BLaER1 treated with 17β-estradiol and CSF1 and Interleukin-3, amounts not matched to agents 10 nM and 100 nM (cell line): Measurements from ENCODE around the gene COX7A2.

Experiments
- H3K27ac ChIP-seq, 11 experiments: shearing (Covaris generic); formaldehyde crosslinking; 2 replicates each; pipeline ENCODE4 v1.8.1; 2022
- H3K27me3 ChIP-seq, 11 experiments: shearing (Covaris generic); formaldehyde crosslinking; 2 replicates each; pipeline ENCODE4 v1.8.1; 2022
- H3K36me3 ChIP-seq, 11 experiments: shearing (Covaris generic); formaldehyde crosslinking; 2 replicates each; pipeline ENCODE4 v1.8.1; 2022
- H3K4me1 ChIP-seq, 10 experiments: shearing (Covaris generic); formaldehyde crosslinking; 2 replicates each; pipeline ENCODE4 v1.8.1; 2022
- H3K4me2 ChIP-seq, 11 experiments: shearing (Covaris generic); formaldehyde crosslinking; 2 replicates each; pipeline ENCODE4 v1.8.1; 2022
- H3K4me3 ChIP-seq, 10 experiments: shearing (Covaris generic); formaldehyde crosslinking; 2 replicates each; pipeline ENCODE4 v1.8.1; 2022
- H3K9ac ChIP-seq, 11 experiments: shearing (Covaris generic); formaldehyde crosslinking; 2 replicates each; pipeline ENCODE4 v1.8.1; 2022
- H3K9me3 ChIP-seq, 11 experiments: shearing (Covaris generic); formaldehyde crosslinking; replicated peaks in 1 of 11; 2 replicates each; pipeline ENCODE4 v1.8.1; 2022
- H4K20me1 ChIP-seq, 11 experiments: shearing (Covaris generic); formaldehyde crosslinking; 2 replicates each; pipeline ENCODE4 v1.8.1; 2022
- Cebpa-rat ChIP-seq, 11 experiments: shearing (Covaris generic); IDR thresholded peaks; 2 replicates each; pipeline ENCODE4 v1.8.1; 2022

Gene COX7A2

GRCh38 chr6:75243333-75244062 is at the start of gene COX7A2:
COX7A2 (minus strand) TSS chr6:75243801; CDS start chr6:75243734, 67 bp downstream.
- peaks cover 4 to 31% (median 17%) of the 10 kb centered on the region in 10 experiments; a peak in 18 of 20 replicates for H3K4me1 ChIP-seq
- H3K36me3 ChIP-seq, result peaks cover 18 to 39% (median 33%) of the 10 kb centered on the region in 11 experiments
- peaks cover 0 to 5% (median 0%) of the 10 kb centered on the region in 11 experiments; a peak in 3 of 22 replicates for H3K9me3 ChIP-seq
- peak within 1 kb of the TSS; percentile 83 to 93 (median 88) for H3K9ac ChIP-seq
- H3K4me2 ChIP-seq, result peak within 1 kb of the TSS; percentile 53 to 88 (median 70)
- H3K4me3 ChIP-seq, result peak within 1 kb of the TSS; percentile 75 to 92 (median 85)
- peaks cover 0 to 28% (median 10%) of the 10 kb centered on the region in 11 experiments; a peak in 9 of 22 replicates for H4K20me1 ChIP-seq
- peak within 1 kb of the TSS; percentile 84 to 95 (median 91) for H3K27ac ChIP-seq
- no peaks in the 10 kb centered on the region for H3K27me3 ChIP-seq
- no peak for TF ChIP-seq Cebpa-rat (IDR thresholded peaks at IDR 0.05)

GRCh38 chr6:75292555-75292954 is 49.0 kb upstream of the COX7A2 start:
- Histone ChIP-seq H3K9ac (no peak overlapping the region), H4K20me1 (no peaks in the 10 kb centered on the region; a peak in 2 of 22 replicates), H3K4me2 (peak overlapping the region in 3 of 11 experiments; percentile 4 to 31 (median 24); a peak in 4 of 22 replicates), H3K36me3 (peaks cover 0 to 11% (median 0%) of the 10 kb centered on the region in 11 experiments; a peak in 1 of 22 replicates), H3K4me3 (no peak overlapping the region), H3K27me3 (no peaks in the 10 kb centered on the region), H3K4me1 (peaks cover 0 to 26% (median 0%) of the 10 kb centered on the region in 10 experiments; a peak in 8 of 20 replicates), H3K27ac (no peak overlapping the region), H3K9me3 (no peaks in the 10 kb centered on the region)
- no peak for TF ChIP-seq Cebpa-rat (IDR thresholded peaks at IDR 0.05)

- H3K4me3 ChIP-seq, result no peak overlapping the region
- H3K27ac ChIP-seq, result no peak overlapping the region
- peaks cover 0 to 34% (median 5%) of the 10 kb centered on the region in 10 experiments; a peak in 9 of 20 replicates for H3K4me1 ChIP-seq
- H3K27me3 ChIP-seq, result no peaks in the 10 kb centered on the region
- peaks cover 0 to 11% (median 0%) of the 10 kb centered on the region in 11 experiments; a peak in 1 of 22 replicates for H3K36me3 ChIP-seq
- no peaks in the 10 kb centered on the region for H3K9me3 ChIP-seq
- H3K9ac ChIP-seq, result no peak overlapping the region
- H4K20me1 ChIP-seq, result no peaks in the 10 kb centered on the region; a peak in 2 of 22 replicates
- H3K4me2 ChIP-seq, result no peak overlapping the region
- no peak for TF ChIP-seq Cebpa-rat (IDR thresholded peaks at IDR 0.05)
Observed at GRCh38 chr6:75291744-75292143, 48.1 kb upstream of the COX7A2 start.

GRCh38 chr6:75291331-75291730 is 47.7 kb upstream of the COX7A2 start:
- Histone ChIP-seq H3K9ac (no peak overlapping the region), H3K9me3 (no peaks in the 10 kb centered on the region), H3K27ac (no peak overlapping the region), H3K4me2 (peak overlapping the region in 1 of 11 experiments; percentile 21; a peak in 1 of 22 replicates), H3K27me3 (no peaks in the 10 kb centered on the region), H3K4me1 (peaks cover under 1 to 38% (median 8%) of the 10 kb centered on the region in 10 experiments; a peak in 16 of 20 replicates), H4K20me1 (no peaks in the 10 kb centered on the region; a peak in 2 of 22 replicates), H3K36me3 (peaks cover 0 to 11% (median 0%) of the 10 kb centered on the region in 11 experiments; a peak in 1 of 22 replicates), H3K4me3 (no peak overlapping the region)
- TF ChIP-seq Cebpa-rat (IDR thresholded peaks at IDR 0.05), result no peak

- Histone ChIP-seq H3K9me3 (no peaks in the 10 kb centered on the region), H3K36me3 (peaks cover 0 to 11% (median 0%) of the 10 kb centered on the region in 11 experiments; a peak in 1 of 22 replicates), H4K20me1 (no peaks in the 10 kb centered on the region; a peak in 2 of 22 replicates), H3K4me2 (no peak overlapping the region), H3K4me3 (no peak overlapping the region), H3K27ac (no peak overlapping the region), H3K27me3 (no peaks in the 10 kb centered on the region), H3K9ac (no peak overlapping the region), H3K4me1 (peaks cover 9 to 46% (median 17%) of the 10 kb centered on the region in 10 experiments; a peak in 19 of 20 replicates)
- TF ChIP-seq Cebpa-rat (IDR thresholded peaks at IDR 0.05), result no peak
Observed at GRCh38 chr6:75290136-75290945, 46.7 kb upstream of the COX7A2 start.

- Histone ChIP-seq H3K9me3 (no peaks in the 10 kb centered on the region), H3K27ac (no peak overlapping the region), H3K36me3 (peaks cover 0 to 11% (median 0%) of the 10 kb centered on the region in 11 experiments; a peak in 1 of 22 replicates), H3K27me3 (no peaks in the 10 kb centered on the region), H3K4me1 (peaks cover 9 to 46% (median 22%) of the 10 kb centered on the region in 10 experiments; a peak in 19 of 20 replicates), H3K9ac (no peak overlapping the region), H4K20me1 (peaks cover 3 to 14% (median 10%) of the 10 kb centered on the region in 11 experiments; a peak in 16 of 22 replicates), H3K4me2 (peak overlapping the region in 3 of 11 experiments; percentile 71 to 86 (median 78); a peak in 4 of 22 replicates), H3K4me3 (no peak overlapping the region)
- TF ChIP-seq Cebpa-rat (IDR thresholded peaks at IDR 0.05), result no peak
Observed at GRCh38 chr6:75288023-75288422, 44.4 kb upstream of the COX7A2 start.

- TF ChIP-seq Cebpa-rat (IDR thresholded peaks at IDR 0.05), result no peak
- no peak overlapping the region for H3K9ac ChIP-seq
- no peaks in the 10 kb centered on the region for H3K27me3 ChIP-seq
- H4K20me1 ChIP-seq, result peaks cover 8 to 20% (median 16%) of the 10 kb centered on the region in 11 experiments; a peak in 17 of 22 replicates
- peaks cover 0 to 11% (median 0%) of the 10 kb centered on the region in 11 experiments; a peak in 1 of 22 replicates for H3K36me3 ChIP-seq
- no peaks in the 10 kb centered on the region for H3K9me3 ChIP-seq
- H3K27ac ChIP-seq, result no peak overlapping the region; a peak in 1 of 22 replicates
- no peak overlapping the region for H3K4me3 ChIP-seq
- peak overlapping the region in 6 of 11 experiments; percentile 1 to 86 (median 74); a peak in 6 of 22 replicates for H3K4me2 ChIP-seq
- peaks cover 13 to 47% (median 28%) of the 10 kb centered on the region in 10 experiments for H3K4me1 ChIP-seq
Observed at GRCh38 chr6:75287424-75287823, 43.8 kb upstream of the COX7A2 start.

GRCh38 chr6:75286955-75287354 is 43.4 kb upstream of the COX7A2 start:
- H3K9me3 ChIP-seq, result no peaks in the 10 kb centered on the region
- TF ChIP-seq Cebpa-rat (IDR thresholded peaks at IDR 0.05), result no peak
- peaks cover 0 to 11% (median 0%) of the 10 kb centered on the region in 11 experiments; a peak in 1 of 22 replicates for H3K36me3 ChIP-seq
- H3K27me3 ChIP-seq, result no peaks in the 10 kb centered on the region
- H3K4me1 ChIP-seq, result peaks cover 13 to 47% (median 32%) of the 10 kb centered on the region in 10 experiments
- H4K20me1 ChIP-seq, result peaks cover 9 to 24% (median 19%) of the 10 kb centered on the region in 11 experiments; a peak in 17 of 22 replicates
- no peak overlapping the region for H3K9ac ChIP-seq
- peak overlapping the region in 6 of 11 experiments; percentile 1 to 86 (median 74); a peak in 8 of 22 replicates for H3K4me2 ChIP-seq
- H3K4me3 ChIP-seq, result no peak overlapping the region
- H3K27ac ChIP-seq, result peak overlapping the region in 1 of 11 experiments; percentile 7; a peak in 1 of 22 replicates
